Breast epithelium (tissue), 3 donors: ENCODE data around the gene HAUS8.

Experiments used
- CTCF ChIP-seq, 3 donors: fragments of 450-650 bp; IDR thresholded peaks; one replicate each; pipeline ENCODE4 v1.5.1; 2016 to 2017; ENCODE audit warnings: antibody characterized with exemption in 3 of 3, mild to moderate bottlenecking in 3 of 3, moderate library complexity in 3 of 3
- POLR2A ChIP-seq: fragments of 450-650 bp; IDR thresholded peaks from one replicate; pipeline ENCODE4 v1.6.1; 2016; ENCODE audit warnings: antibody characterized with exemption, mild to moderate bottlenecking, moderate library complexity
- POLR2AphosphoS5 ChIP-seq, 3 donors: sonication (generic); formaldehyde crosslinking; IDR thresholded peaks; one replicate each; pipeline ENCODE4 v1.6.1; 2017; ENCODE audit warnings: antibody characterized with exemption in 3 of 3

DNA sequence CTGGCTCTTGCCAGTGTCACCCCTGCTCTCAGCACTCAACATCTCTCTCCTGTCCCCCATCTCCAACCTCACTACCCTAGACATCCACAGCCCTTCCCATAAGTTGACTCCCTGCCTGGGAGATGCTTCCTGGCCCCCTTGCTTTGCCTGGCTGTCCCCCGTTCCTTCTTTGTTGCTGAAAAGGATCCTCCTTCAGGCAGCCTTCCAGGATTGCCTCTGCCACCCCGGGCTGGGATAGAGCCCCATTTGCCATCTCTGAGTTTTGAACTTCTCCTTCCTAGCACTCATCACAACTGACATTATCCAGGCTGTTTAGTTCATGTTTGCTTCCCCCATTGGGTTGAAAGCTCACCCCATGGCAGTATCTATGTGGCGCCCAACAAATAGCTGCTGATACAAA is 68.7 kb downstream of the HAUS8 start:
- TF ChIP-seq CTCF (IDR thresholded peaks at IDR 0.05) (no peak), POLR2A (no peak), POLR2AphosphoS5 (IDR thresholded peaks at IDR 0.05) (no peak)
